Right lobe of liver (tissue), 6 donors: ENCODE data around the gene ARMH2. TPM values are rescaled to one million over a fixed set of nuclear protein-coding genes. Genes with fewer than 3 reads are reported as not detected.

Source experiments
- ATAC-seq, 4 donors: fragments of 200-7000 bp; cut with Tn5 transposase; one replicate each; pipeline ENCODE4 v1.9.1; 2020; ENCODE audit warnings: mild to moderate bottlenecking in 4 of 4, moderate library complexity in 4 of 4
- DNase-seq, 3 donors: peaks; one replicate each; pipeline ENCODE4 v3.0.0-alpha.2; 2020
- H3K27ac ChIP-seq, 3 donors: fragments of 200-600 bp; one replicate each; pipeline ENCODE4 v1.8.0; 2022
- H3K27me3 ChIP-seq, 2 donors: fragments of 200-600 bp; one replicate each; pipeline ENCODE4 v1.8.0; 2022
- H3K36me3 ChIP-seq, 4 donors: fragments of 200-600 bp; sonication (generic) in 1 of 4; one replicate each; pipeline versions ENCODE4 v1.5.1 to v1.8.0; 2017 to 2022; ENCODE audit warnings: control low read depth in 1 of 4
- H3K4me1 ChIP-seq, 4 donors: fragments of 200-600 bp; sonication (generic) in 1 of 4; one replicate each; pipeline versions ENCODE4 v1.5.1 to v1.8.0; 2017 to 2022; ENCODE audit warnings: control low read depth in 1 of 4
- H3K4me3 ChIP-seq, 3 donors: fragments of 200-600 bp; one replicate each; pipeline ENCODE4 v1.8.0; 2022
- H3K9me3 ChIP-seq, 4 donors: fragments of 200-600 bp; sonication (generic) in 1 of 4; one replicate each; pipeline versions ENCODE4 v1.5.1 to v1.8.0; 2017 to 2022; ENCODE audit warnings: control low read depth in 1 of 4
- CTCF ChIP-seq, 4 donors: fragments of 200-600 bp in 3 of 4; fragments of 450-650 bp in 1 of 4; IDR thresholded peaks; one replicate each; pipeline versions ENCODE4 v1.5.1 to v1.8.0; 2016 to 2022; ENCODE audit warnings: antibody characterized with exemption in 4 of 4, mild to moderate bottlenecking in 2 of 4
- POLR2A ChIP-seq: fragments of 450-650 bp; IDR thresholded peaks from one replicate; pipeline ENCODE4 v1.6.1; 2017; ENCODE audit warnings: antibody characterized with exemption, mild to moderate bottlenecking
- WGBS: methylation state at CpG from one replicate; pipeline ENCODE4 v1.1.6; 2018; ENCODE audit warnings: low coverage, low lambda C conversion rate; ENCODE audit not compliant: insufficient coverage; ENCODE audit errors: missing lambda C conversion rate; 5-methylcytosine and 5-hydroxymethylcytosine counted together
- intact Hi-C, 2 donors: fragments of 100-400 bp; cut with DNase I; formaldehyde crosslinking; loops; one replicate each; pipeline versions ENCODE4 v1.11.2 to v1.14.1; 2022
- total RNA-seq, 6 experiments: library from RNA; depleted of rRNA in 2 of 6; stranded (reverse); fragments of >200 nt in 2 of 6; fragmentation: NEBNext Ultra II Directional in 3 of 6; extraction: Animal tissue kit (Norgen Biotek cat#: 25700) in 3 of 6; gene quantifications; one replicate each; pipeline versions ENCODE4 v1.1.0 to v1.2.4, GENCODE V29; 2016 to 2023
- donor health status: DM: no; HTN: yes; CAD: no.
- donor health status: DM: no; HTN: no; CAD: no.
- donor health status: DM: no; HTN: no; CAD: no.
- donor health status: DM: no; HTN: yes; CAD: no.
- donor health status: DM: no; HTN: yes; CAD: no.

ARMH2 gene
- total RNA-seq, 6 experiments from 2014 or later: not detected

GRCh38 chr6:24779416-24780016, 19.2 kb downstream of the ARMH2 start:
- ATAC-seq: no peak
- no peaks in the 10 kb centered on the region for H3K27me3 ChIP-seq
- DNase-seq: no peak
- intact Hi-C loops: no loop called here
- H3K4me1 ChIP-seq: peaks cover 0 to 16% (median 4%) of the 10 kb centered on the region in 4 donors
- H3K4me3 ChIP-seq: no peak overlapping the region
- H3K9me3 ChIP-seq: no peaks in the 10 kb centered on the region
- H3K36me3 ChIP-seq: peaks cover 0 to 13% (median 0%) of the 10 kb centered on the region in 4 donors
- TF ChIP-seq POLR2A: no peak
- no peak for TF ChIP-seq CTCF (IDR thresholded peaks at IDR 0.05)
- no peak overlapping the region for H3K27ac ChIP-seq
- WGBS: 9% methylated on average over 3 of the region's 3 CpGs

DNA sequence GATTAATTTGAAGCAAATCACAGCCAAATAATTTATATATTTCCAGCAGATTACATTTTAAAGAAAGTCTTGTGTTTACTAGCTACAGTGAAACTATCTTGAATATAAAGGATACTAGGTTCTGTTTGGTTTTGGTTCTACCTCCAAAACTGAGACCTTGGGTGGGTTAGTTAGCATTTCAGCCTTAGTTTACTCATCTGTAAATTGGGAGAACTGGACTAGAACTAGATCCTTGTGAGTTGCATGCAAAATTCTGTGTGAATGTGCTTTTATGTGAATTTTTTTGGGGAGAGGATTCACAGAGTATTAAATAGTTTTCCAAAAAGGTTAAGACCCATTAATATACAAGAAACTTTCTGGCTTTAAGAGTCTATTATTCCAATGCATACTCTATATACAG, 19.8 kb downstream of the ARMH2 start:
- no peaks in the 10 kb centered on the region for H3K9me3 ChIP-seq
- H3K4me1 ChIP-seq: peaks cover 0 to 16% (median 4%) of the 10 kb centered on the region in 4 donors
- H3K4me3 ChIP-seq: no peak overlapping the region
- TF ChIP-seq CTCF (IDR thresholded peaks at IDR 0.05) (no peak), POLR2A (no peak)
- no peaks in the 10 kb centered on the region for H3K27me3 ChIP-seq
- no peak overlapping the region for H3K27ac ChIP-seq
- ATAC-seq (no peak), DNase-seq (no peak)
- intact Hi-C loops: no loop called here
- H3K36me3 ChIP-seq: peaks cover 0 to 7% (median 0%) of the 10 kb centered on the region in 4 donors

DNA sequence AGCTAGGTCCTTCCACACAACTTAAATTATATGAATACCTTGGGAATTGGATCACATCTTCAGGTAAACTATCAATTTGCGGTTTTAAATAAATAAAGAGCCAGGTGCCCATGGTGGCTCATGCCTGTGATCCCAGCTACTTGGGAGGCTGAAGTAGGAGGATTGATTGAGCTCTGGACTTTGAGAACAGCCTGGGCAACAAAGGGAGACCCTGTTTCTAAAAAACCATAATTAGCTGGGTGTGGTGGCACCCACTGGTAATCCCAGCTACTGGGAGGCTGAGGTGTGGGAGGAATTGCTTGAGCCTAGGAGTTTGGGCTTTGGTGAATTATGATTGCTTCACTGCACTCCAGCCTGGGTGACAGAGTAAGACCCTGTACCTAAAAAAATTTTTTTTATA, 20.6 kb downstream of the ARMH2 start:
- H3K27me3 ChIP-seq: no peaks in the 10 kb centered on the region
- TF ChIP-seq POLR2A (no peak), CTCF (IDR thresholded peaks at IDR 0.05) (no peak)
- H3K4me1 ChIP-seq: peaks cover 0 to 16% (median 4%) of the 10 kb centered on the region in 4 donors
- WGBS: 100% methylated on average over 1 of the region's 1 CpG
- no peaks in the 10 kb centered on the region for H3K9me3 ChIP-seq
- DNase-seq: no peak
- no peak overlapping the region for H3K4me3 ChIP-seq
- peaks cover 0 to 5% (median 0%) of the 10 kb centered on the region in 4 donors for H3K36me3 ChIP-seq
- H3K27ac ChIP-seq: no peak overlapping the region
- intact Hi-C loops: no loop called here
- ATAC-seq: no peak

DNA sequence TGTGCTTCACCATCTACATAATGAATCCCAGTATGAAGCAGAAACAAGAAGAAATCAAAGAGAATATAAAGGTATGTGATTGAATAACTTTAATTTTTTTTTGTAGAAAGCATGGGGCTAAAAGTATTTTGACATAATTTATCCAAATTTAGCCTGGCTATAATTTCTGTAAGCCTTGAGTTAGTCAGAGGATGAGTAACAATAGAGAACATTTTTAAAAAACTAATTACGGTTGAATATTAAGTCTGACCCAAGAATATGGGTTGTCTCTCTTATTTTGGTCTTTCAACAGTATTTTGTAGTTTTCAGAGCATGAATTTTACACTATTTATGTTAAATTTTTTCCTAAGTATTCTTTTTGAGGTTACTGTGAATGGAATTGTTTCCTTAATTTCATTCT, 21.5 kb downstream of the ARMH2 start:
- TF ChIP-seq CTCF (IDR thresholded peaks at IDR 0.05) (no peak), POLR2A (no peak)
- H3K4me1 ChIP-seq: peaks cover 0 to 16% (median 4%) of the 10 kb centered on the region in 4 donors
- no peaks in the 10 kb centered on the region for H3K36me3 ChIP-seq
- H3K27ac ChIP-seq: no peak overlapping the region
- no peak for ATAC-seq
- no peak for DNase-seq
- 68% methylated on average over 1 of the region's 1 CpG for WGBS
- no peaks in the 10 kb centered on the region for H3K27me3 ChIP-seq
- intact Hi-C loops: no loop called here
- H3K4me3 ChIP-seq: no peak overlapping the region
- no peaks in the 10 kb centered on the region for H3K9me3 ChIP-seq
